B cell (primary cell): ENCODE data around the gene SDK1. TPM values are rescaled to one million over a fixed set of nuclear protein-coding genes. Genes with fewer than 3 reads are reported as not detected.

Experiments
- ATAC-seq: fragments of 200-7000 bp; cut with Tn5 transposase; one replicate; pipeline ENCODE4 v1.10.0; 2021; ENCODE audit warnings: low read depth, mild to moderate bottlenecking, moderate number of reproducible peaks, moderate library complexity
- CTCF ChIA-PET: fragments of 350-600 bp; sonication (Branson Sonifier 250); formaldehyde crosslinking; loops from one replicate; lab custom pipeline; 2021; ENCODE audit warnings: antibody characterized with exemption, inconsistent platforms; lab: Charles Lee
- POLR2A ChIA-PET: fragments of 350-600 bp; sonication (Branson Sonifier 250); formaldehyde crosslinking; loops from one replicate; lab custom pipeline; 2021; ENCODE audit warnings: antibody characterized with exemption; lab: Charles Lee
- DNase-seq: peaks from one replicate; pipeline ENCODE4 v3.0.0; 2013
- H2AFZ ChIP-seq: 2 replicates; pipeline ENCODE4 v1.6.1; 2012; ENCODE audit warnings: mild to moderate bottlenecking, low read depth, low read length; ENCODE audit not compliant: insufficient read depth, poor library complexity, severe bottlenecking
- H3K27ac ChIP-seq, 2 donors: 1 replicate in 1 of 2; 2 replicates in 1 of 2; pipeline ENCODE4 v1.5.1; 2012 to 2013; ENCODE audit warnings: low read length in 2 of 2, mild to moderate bottlenecking in 2 of 2, moderate library complexity in 1 of 2
- H3K27me3 ChIP-seq, 4 experiments: fragments of 200-600 bp in 1 of 4; sonication (generic) in 1 of 4; replicated peaks in 1 of 4; 1 replicate in 2 of 4; 2 replicates in 2 of 4; pipeline versions ENCODE4 v1.6.1 to v1.7.0; 2013 to 2016; ENCODE audit warnings: low read length in 3 of 4, mild to moderate bottlenecking in 2 of 4, mixed read lengths in 1 of 4, moderate library complexity in 1 of 4; ENCODE audit not compliant: insufficient read depth in 4 of 4, control insufficient read depth in 3 of 4; ENCODE audit errors: control extremely low read depth in 1 of 4
- H3K36me3 ChIP-seq, 2 experiments: replicated peaks in 1 of 2; 1 replicate in 1 of 2; 2 replicates in 1 of 2; pipeline versions ENCODE4 v1.6.1 to v1.7.1; 2013; ENCODE audit warnings: low read length in 1 of 2; ENCODE audit not compliant: insufficient read depth in 2 of 2, control insufficient read depth in 1 of 2; ENCODE audit errors: control extremely low read depth in 1 of 2, extremely low read depth in 1 of 2
- H3K4me1 ChIP-seq, 2 donors: fragments of 200-600 bp in 1 of 2; sonication (generic) in 1 of 2; 1 replicate in 1 of 2; 2 replicates in 1 of 2; pipeline versions ENCODE4 v1.5.1 to v1.6.1; 2013 to 2017; ENCODE audit warnings: low read length in 2 of 2; ENCODE audit not compliant: control insufficient read depth in 2 of 2, insufficient read depth in 2 of 2
- H3K4me2 ChIP-seq: replicated peaks from 2 replicates; pipeline ENCODE3; 2012; ENCODE audit warnings: mild to moderate bottlenecking, low read depth, low read length; ENCODE audit not compliant: poor library complexity, severe bottlenecking
- H3K4me3 ChIP-seq, 5 experiments: fragments of 200-600 bp in 1 of 5; sonication (generic) in 1 of 5; 1 replicate in 3 of 5; 2 replicates in 2 of 5; pipeline versions ENCODE4 v1.5.1 to v1.7.0; 2011 to 2016; ENCODE audit warnings: low read length in 4 of 5, mild to moderate bottlenecking in 4 of 5, low read depth in 2 of 5, control low read depth in 1 of 5, moderate library complexity in 1 of 5; ENCODE audit not compliant: insufficient read depth in 1 of 5; ENCODE audit errors: control extremely low read depth in 1 of 5, extremely low read depth in 1 of 5
- H3K79me2 ChIP-seq: fragments of 200-600 bp; sonication (generic); one replicate; pipeline ENCODE4 v1.6.0; 2016; ENCODE audit warnings: low read length; ENCODE audit not compliant: control insufficient read depth, insufficient read depth
- H3K9ac ChIP-seq: fragments of 200-600 bp; sonication (generic); 2 replicates; pipeline ENCODE4 v1.6.1; 2017; ENCODE audit warnings: mild to moderate bottlenecking, low read length, moderate library complexity
- H3K9me3 ChIP-seq, 3 donors: one replicate each; pipeline versions ENCODE4 v1.6.1 to v1.7.1; 2013; ENCODE audit warnings: low read length in 2 of 3; ENCODE audit not compliant: control insufficient read depth in 2 of 3, insufficient read depth in 1 of 3; ENCODE audit errors: control extremely low read depth in 1 of 3
- H4K20me1 ChIP-seq: 2 replicates; pipeline ENCODE4 v1.6.0; 2012; ENCODE audit warnings: mild to moderate bottlenecking, low read length; ENCODE audit not compliant: insufficient read depth, control insufficient read depth, poor library complexity, severe bottlenecking
- H3K27ac Mint-ChIP-seq: one replicate; pipeline ENCODE4 v1.8.0; 2021; ENCODE audit warnings: mixed read lengths
- H3K27me3 Mint-ChIP-seq: one replicate; pipeline ENCODE4 v1.8.0; 2021; ENCODE audit warnings: mixed read lengths
- H3K4me1 Mint-ChIP-seq: one replicate; pipeline ENCODE4 v1.8.0; 2021; ENCODE audit warnings: mixed read lengths
- H3K4me3 Mint-ChIP-seq: one replicate; pipeline ENCODE4 v1.8.0; 2021; ENCODE audit warnings: mixed read lengths
- H3K9me3 Mint-ChIP-seq: one replicate; pipeline ENCODE4 v1.8.0; 2022; ENCODE audit warnings: mixed read lengths; ENCODE audit not compliant: insufficient read depth
- CTCF ChIP-seq: fragments of 200-600 bp; IDR thresholded peaks from one replicate; pipeline ENCODE4 v1.8.0; 2022; ENCODE audit warnings: antibody characterized with exemption, mild to moderate bottlenecking
- EZH2 ChIP-seq: IDR thresholded peaks from 2 replicates; pipeline ENCODE4 v1.6.1; 2012; ENCODE audit warnings: borderline replicate concordance, low read depth, mild to moderate bottlenecking, moderate library complexity, low read length; ENCODE audit not compliant: insufficient read depth, poor library complexity, severe bottlenecking
- WGBS: methylation state at CpG from one replicate; pipeline ENCODE4 v1.1.5; 2013; ENCODE audit warnings: missing lambda C conversion rate; ENCODE audit not compliant: insufficient coverage; 5-methylcytosine and 5-hydroxymethylcytosine counted together
- intact Hi-C: fragments of 100-400 bp; cut with micrococcal nuclease; formaldehyde crosslinking; loops from one replicate; pipeline ENCODE4 v1.10.0; 2022
- polyA plus RNA-seq: library from polyadenylated mRNA; depleted of rRNA; stranded (reverse); fragments of >200 nt; gene quantifications from 2 replicates; pipeline ENCODE4 v1.2.3, GENCODE V29; 2012
- total RNA-seq, 2 donors: library from RNA; stranded (reverse); fragments of 120-200 nt in 1 of 2; gene quantifications; 1 replicate in 1 of 2; 2 replicates in 1 of 2; pipeline versions ENCODE4 v1.2.3 to v1.2.4, GENCODE V29; 2013 to 2022

The SDK1 gene
- total and polyA plus RNA-seq, 2 donors (not counting 1 experiment from before 2014, with no cell fraction given), result 0.73 to 2.0 TPM

GRCh38 chr7:3594901-3595300 is 293.8 kb downstream of the SDK1 start:
- H3K79me2 ChIP-seq, result no peaks in the 10 kb centered on the region
- peaks cover 29 to 39% of the 10 kb centered on the region in 2 donors for H3K4me1 ChIP-seq
- H3K4me2 ChIP-seq, result no peak overlapping the region
- Mint-ChIP-seq H3K4me1 (peaks cover 46% of the 10 kb centered on the region), H3K27me3 (no peaks in the 10 kb centered on the region), H3K9me3 (peaks cover 9% of the 10 kb centered on the region), H3K4me3 (no peak overlapping the region), H3K27ac (no peak overlapping the region)
- H3K9ac ChIP-seq, result no peak overlapping the region
- peaks cover 3 to 9% (median 7%) of the 10 kb centered on the region in 3 donors for H3K9me3 ChIP-seq
- ATAC-seq (no peak), DNase-seq (no peak)
- H4K20me1 ChIP-seq, result no peaks in the 10 kb centered on the region
- POLR2A ChIA-PET, result no interaction called here
- WGBS, result 100% methylated on average over 2 of the region's 4 CpGs
- H2AFZ ChIP-seq, result no peak overlapping the region
- CTCF ChIA-PET, result no interaction called here
- TF ChIP-seq CTCF (no peak), EZH2 (no peak)
- H3K36me3 ChIP-seq, result no peaks in the 10 kb centered on the region
- H3K27me3 ChIP-seq, result no peaks in the 10 kb centered on the region
- no peak overlapping the region for H3K4me3 ChIP-seq
- no peak overlapping the region for H3K27ac ChIP-seq
- intact Hi-C loops, result loop anchor here (10.0 kb wide), 2 partner anchors 290 to 610 kb away; partner anchors contain the start of gene SDK1

- DNase-seq, result no peak
- Histone ChIP-seq H3K79me2 (no peaks in the 10 kb centered on the region), H3K9ac (no peak overlapping the region), H3K9me3 (peaks cover 3 to 9% (median 7%) of the 10 kb centered on the region in 3 donors), H3K4me2 (no peak overlapping the region), H3K4me1 (peaks cover 25 to 38% of the 10 kb centered on the region in 2 donors), H4K20me1 (no peaks in the 10 kb centered on the region), H3K36me3 (no peaks in the 10 kb centered on the region), H3K4me3 (no peak overlapping the region), H3K27me3 (no peaks in the 10 kb centered on the region), H3K27ac (peak overlapping the region; percentile 25 to 86), H2AFZ (no peak overlapping the region)
- H3K27ac Mint-ChIP-seq, result peak overlapping the region; percentile 78
- TF ChIP-seq CTCF (no peak), EZH2 (no peak)
- ATAC-seq, result no peak
- ChIA-PET CTCF (no interaction called here), POLR2A (no interaction called here)
- 97% methylated on average over 6 of the region's 7 CpGs for WGBS
- peaks cover 39% of the 10 kb centered on the region for H3K4me1 Mint-ChIP-seq
- no peaks in the 10 kb centered on the region for H3K27me3 Mint-ChIP-seq
- H3K9me3 Mint-ChIP-seq, result peaks cover 9% of the 10 kb centered on the region
- no peak overlapping the region for H3K4me3 Mint-ChIP-seq
- intact Hi-C loops, result loop anchor here (10.0 kb wide), 2 partner anchors 294 to 614 kb away; partner anchors contain the start of gene SDK1
Observed at GRCh38 chr7:3598854-3599253, 297.8 kb downstream of the SDK1 start.
